Stimulated activated naive CD8-positive, alpha-beta T cell treated with anti-CD3 and anti-CD28 coated beads, Interleukin-15, amount 100 ng/mL, for 72 hours (primary cell): ENCODE measurements around the gene TTC7B.

Source experiments
- ATAC-seq: fragments of 150-1000 bp; cut with Tn5 transposase; 2 replicates; pipeline ENCODE4 v1.10.0; 2021; ENCODE audit warnings: mild to moderate bottlenecking, moderate library complexity
- DNase-seq, 2 donors: peaks; one replicate each; pipeline ENCODE4 v3.0.0; 2021 to 2022
- H3K27ac Mint-ChIP-seq, 2 donors: one replicate each; pipeline ENCODE4 v1.8.0; 2022; ENCODE audit warnings: mild to moderate bottlenecking in 2 of 2, mixed read lengths in 2 of 2, moderate library complexity in 2 of 2
- H3K27me3 Mint-ChIP-seq: one replicate; pipeline ENCODE4 v1.8.0; 2022; ENCODE audit warnings: mixed read lengths
- H3K4me1 Mint-ChIP-seq: one replicate; pipeline ENCODE4 v1.8.0; 2022; ENCODE audit warnings: mild to moderate bottlenecking, mixed read lengths
- H3K4me3 Mint-ChIP-seq, 2 donors: one replicate each; pipeline ENCODE4 v1.8.0; 2022; ENCODE audit warnings: mild to moderate bottlenecking in 2 of 2, mixed read lengths in 2 of 2, moderate library complexity in 1 of 2
- H3K9me3 Mint-ChIP-seq, 2 donors: one replicate each; pipeline ENCODE4 v1.8.0; 2022; ENCODE audit warnings: mixed read lengths in 2 of 2

TTC7B gene

GRCh38 chr14:90574188-90575131, 241.8 kb downstream of the TTC7B start:
- Mint-ChIP-seq H3K9me3 (no peaks in the 10 kb centered on the region), H3K4me3 (no peak overlapping the region), H3K4me1 (no peaks in the 10 kb centered on the region), H3K27me3 (no peaks in the 10 kb centered on the region), H3K27ac (peak overlapping the region; percentile 19 to 46)
- DNase-seq: no peak
- no peak for ATAC-seq

- Mint-ChIP-seq H3K4me1 (no peaks in the 10 kb centered on the region), H3K27me3 (no peaks in the 10 kb centered on the region), H3K27ac (no peak overlapping the region)
These were observed 242.7 kb downstream of the TTC7B start for GRCh38 chr14:90573385-90574105.

GRCh38 chr14:90572441-90573150, 243.6 kb downstream of the TTC7B start:
- no peaks in the 10 kb centered on the region for H3K4me1 Mint-ChIP-seq
- H3K27me3 Mint-ChIP-seq: no peaks in the 10 kb centered on the region
- no peak overlapping the region for H3K27ac Mint-ChIP-seq
- ATAC-seq (no peak), DNase-seq (no peak)
- no peak overlapping the region for H3K4me3 Mint-ChIP-seq
- H3K9me3 Mint-ChIP-seq: no peaks in the 10 kb centered on the region

More at GRCh38 chr14:90573385-90574105, 242.7 kb downstream of the TTC7B start:
- no peak overlapping the region for H3K4me3 Mint-ChIP-seq
- no peak for ATAC-seq
- no peak for DNase-seq
- H3K9me3 Mint-ChIP-seq: no peaks in the 10 kb centered on the region

GRCh38 chr14:90571149-90571947, 244.9 kb downstream of the TTC7B start:
- H3K27ac Mint-ChIP-seq: peak overlapping the region in 1 of 2 donors; percentile 53

GRCh38 chr14:90570461-90570860, 245.8 kb downstream of the TTC7B start:
- Mint-ChIP-seq H3K27ac (no peak overlapping the region), H3K27me3 (no peaks in the 10 kb centered on the region), H3K4me1 (no peaks in the 10 kb centered on the region), H3K9me3 (no peaks in the 10 kb centered on the region), H3K4me3 (no peak overlapping the region)
- no peak for DNase-seq
- ATAC-seq: no peak

More at GRCh38 chr14:90571149-90571947, 244.9 kb downstream of the TTC7B start:
- DNase-seq: no peak
- Mint-ChIP-seq H3K27me3 (no peaks in the 10 kb centered on the region), H3K9me3 (no peaks in the 10 kb centered on the region), H3K4me3 (no peak overlapping the region), H3K4me1 (no peaks in the 10 kb centered on the region)
- ATAC-seq: no peak

GRCh38 chr14:90569606-90570387, 246.4 kb downstream of the TTC7B start:
- no peaks in the 10 kb centered on the region for H3K27me3 Mint-ChIP-seq
- no peaks in the 10 kb centered on the region for H3K4me1 Mint-ChIP-seq
- DNase-seq (no peak), ATAC-seq (no peak)
- no peak overlapping the region for H3K4me3 Mint-ChIP-seq
- H3K27ac Mint-ChIP-seq: no peak overlapping the region
- H3K9me3 Mint-ChIP-seq: no peaks in the 10 kb centered on the region

GRCh38 chr14:90569201-90569600, 247.0 kb downstream of the TTC7B start:
- H3K4me3 Mint-ChIP-seq: no peak overlapping the region
- ATAC-seq (no peak), DNase-seq (no peak)
- no peaks in the 10 kb centered on the region for H3K4me1 Mint-ChIP-seq
- H3K27ac Mint-ChIP-seq: peak overlapping the region in 1 of 2 donors; percentile 11
- H3K27me3 Mint-ChIP-seq: no peaks in the 10 kb centered on the region
- H3K9me3 Mint-ChIP-seq: no peaks in the 10 kb centered on the region

GRCh38 chr14:90568405-90568804, 247.8 kb downstream of the TTC7B start:
- ATAC-seq: no peak
- Mint-ChIP-seq H3K27ac (no peak overlapping the region), H3K9me3 (no peaks in the 10 kb centered on the region), H3K4me1 (no peaks in the 10 kb centered on the region), H3K27me3 (no peaks in the 10 kb centered on the region), H3K4me3 (no peak overlapping the region)
- no peak for DNase-seq

GRCh38 chr14:90567991-90568390, 248.2 kb downstream of the TTC7B start:
- Mint-ChIP-seq H3K4me3 (no peak overlapping the region), H3K4me1 (no peaks in the 10 kb centered on the region), H3K27ac (no peak overlapping the region), H3K27me3 (no peaks in the 10 kb centered on the region), H3K9me3 (no peaks in the 10 kb centered on the region)
- ATAC-seq: no peak
- no peak for DNase-seq

- ATAC-seq (no peak), DNase-seq (no peak)
- H3K27ac Mint-ChIP-seq: peak overlapping the region in 1 of 2 donors; percentile 38
- H3K9me3 Mint-ChIP-seq: no peaks in the 10 kb centered on the region
- H3K4me1 Mint-ChIP-seq: no peaks in the 10 kb centered on the region
- no peak overlapping the region for H3K4me3 Mint-ChIP-seq
- no peaks in the 10 kb centered on the region for H3K27me3 Mint-ChIP-seq
These were observed 249.0 kb downstream of the TTC7B start for GRCh38 chr14:90567191-90567590.

- DNase-seq (no peak), ATAC-seq (no peak)
- Mint-ChIP-seq H3K4me3 (no peak overlapping the region), H3K9me3 (no peaks in the 10 kb centered on the region), H3K4me1 (no peaks in the 10 kb centered on the region), H3K27me3 (no peaks in the 10 kb centered on the region), H3K27ac (no peak overlapping the region)
These were observed 249.7 kb downstream of the TTC7B start for GRCh38 chr14:90566481-90566880.

GRCh38 chr14:90564496-90564895, 251.7 kb downstream of the TTC7B start:
- H3K27ac Mint-ChIP-seq: no peak overlapping the region
- H3K27me3 Mint-ChIP-seq: no peaks in the 10 kb centered on the region
- no peaks in the 10 kb centered on the region for H3K4me1 Mint-ChIP-seq
- H3K9me3 Mint-ChIP-seq: no peaks in the 10 kb centered on the region
- DNase-seq: no peak
- no peak overlapping the region for H3K4me3 Mint-ChIP-seq
- no peak for ATAC-seq

GRCh38 chr14:90562652-90563051, 253.6 kb downstream of the TTC7B start:
- H3K4me1 Mint-ChIP-seq: no peaks in the 10 kb centered on the region
- no peaks in the 10 kb centered on the region for H3K9me3 Mint-ChIP-seq
- DNase-seq (no peak), ATAC-seq (no peak)
- no peak overlapping the region for H3K4me3 Mint-ChIP-seq
- no peaks in the 10 kb centered on the region for H3K27me3 Mint-ChIP-seq
- H3K27ac Mint-ChIP-seq: no peak overlapping the region

GRCh38 chr14:90561920-90562319, 254.3 kb downstream of the TTC7B start:
- Mint-ChIP-seq H3K27me3 (no peaks in the 10 kb centered on the region), H3K4me3 (no peak overlapping the region), H3K27ac (no peak overlapping the region), H3K4me1 (no peaks in the 10 kb centered on the region), H3K9me3 (no peaks in the 10 kb centered on the region)
- ATAC-seq (no peak), DNase-seq (no peak)
